GM19452 (cell line): ENCODE data around the gene PLXNA1.

Source experiments
- ATAC-seq: cut with Tn5 transposase; IDR thresholded peaks from one replicate; pipeline ENCODE4 v1.9.1; 2021; ENCODE audit not compliant: unreplicated experiment

PLXNA1 gene

GRCh38 chr3:126985132-126985985 lies 2.4 kb downstream of the PLXNA1 start:
- no peak for ATAC-seq

DNA sequence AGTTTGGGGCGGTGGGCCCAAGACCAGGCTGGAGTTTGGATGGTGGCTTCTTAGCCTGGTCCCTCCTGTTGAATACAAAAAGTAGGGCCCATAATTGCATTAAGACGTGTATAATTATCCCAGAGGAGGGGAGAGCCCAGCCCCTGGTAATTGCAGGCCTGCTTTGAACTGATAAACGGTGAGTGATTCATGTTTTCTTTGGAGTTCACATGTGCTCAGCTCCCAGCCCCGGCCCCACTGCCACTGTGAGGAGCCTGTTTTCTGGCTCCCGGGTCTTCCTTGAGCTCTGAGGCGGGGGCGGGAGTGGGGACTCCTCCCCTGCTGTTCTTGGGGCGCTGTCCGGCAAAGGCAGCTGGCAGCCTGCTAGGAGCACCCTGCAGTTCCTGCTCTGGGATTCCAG lies 3.1 kb downstream of the PLXNA1 start:
- ATAC-seq, result no peak

GRCh38 chr3:126987129-126987528 lies 4.2 kb downstream of the PLXNA1 start:
- no peak for ATAC-seq

GRCh38 chr3:126987596-126987995 lies 4.7 kb downstream of the PLXNA1 start:
- ATAC-seq, result no peak

GRCh38 chr3:126988451-126989021 lies 5.6 kb downstream of the PLXNA1 start:
- ATAC-seq, result no peak

GRCh38 chr3:126989316-126990023 lies 6.6 kb downstream of the PLXNA1 start:
- no peak for ATAC-seq

DNA sequence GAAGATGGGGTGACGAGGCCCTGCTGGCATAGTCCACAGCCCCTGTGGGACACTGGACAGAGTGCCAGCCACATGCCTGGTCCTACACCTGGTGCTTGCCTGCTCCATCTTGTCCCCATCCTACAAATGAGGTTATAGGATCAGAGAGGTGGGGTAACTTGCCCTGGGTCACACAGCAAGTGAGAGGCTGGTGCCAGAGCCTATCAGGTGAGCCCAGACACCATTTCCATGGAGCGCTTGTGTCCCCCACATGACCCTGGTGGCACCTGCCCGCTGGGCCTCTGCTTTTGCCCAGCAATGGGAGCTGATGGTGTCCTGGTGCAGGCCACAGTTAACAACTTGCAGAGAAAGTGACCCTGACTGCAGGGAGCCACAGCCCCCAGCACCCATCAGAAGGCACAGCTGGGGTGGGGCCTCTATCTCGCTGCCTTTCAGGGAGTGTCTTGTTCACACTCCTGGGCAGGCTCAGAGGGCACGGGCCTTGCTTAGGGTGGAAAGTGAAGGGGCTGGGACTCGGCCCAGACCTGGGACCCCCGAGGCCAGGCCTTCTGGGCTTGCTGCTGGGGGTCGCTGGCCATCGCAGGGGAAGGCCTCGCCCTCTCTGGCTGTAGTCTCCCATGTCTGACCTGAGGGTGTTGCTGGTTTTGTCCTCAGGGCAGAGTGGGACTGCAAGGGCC lies 7.2 kb downstream of the PLXNA1 start:
- ATAC-seq, result no peak

DNA sequence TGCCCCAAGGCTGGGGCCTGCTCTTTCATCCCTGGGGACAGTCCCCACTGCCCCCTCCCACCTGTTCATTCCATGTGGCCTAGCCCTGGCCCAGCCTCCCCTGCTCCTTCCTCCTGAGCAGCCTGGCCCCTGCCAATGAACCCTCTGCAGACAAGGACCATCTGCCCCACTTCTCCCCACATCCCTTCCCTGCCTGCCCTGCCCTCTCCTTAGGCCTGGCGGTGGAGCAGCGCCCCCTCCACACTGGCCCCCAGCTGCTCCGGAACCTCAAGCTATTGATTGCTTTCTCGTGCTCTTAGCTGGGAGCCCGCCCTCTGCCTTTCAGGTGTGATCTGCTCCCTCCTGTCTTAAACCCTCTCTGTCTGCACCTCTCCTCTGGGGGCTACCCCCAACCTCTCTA lies 8.0 kb downstream of the PLXNA1 start:
- no peak for ATAC-seq

DNA sequence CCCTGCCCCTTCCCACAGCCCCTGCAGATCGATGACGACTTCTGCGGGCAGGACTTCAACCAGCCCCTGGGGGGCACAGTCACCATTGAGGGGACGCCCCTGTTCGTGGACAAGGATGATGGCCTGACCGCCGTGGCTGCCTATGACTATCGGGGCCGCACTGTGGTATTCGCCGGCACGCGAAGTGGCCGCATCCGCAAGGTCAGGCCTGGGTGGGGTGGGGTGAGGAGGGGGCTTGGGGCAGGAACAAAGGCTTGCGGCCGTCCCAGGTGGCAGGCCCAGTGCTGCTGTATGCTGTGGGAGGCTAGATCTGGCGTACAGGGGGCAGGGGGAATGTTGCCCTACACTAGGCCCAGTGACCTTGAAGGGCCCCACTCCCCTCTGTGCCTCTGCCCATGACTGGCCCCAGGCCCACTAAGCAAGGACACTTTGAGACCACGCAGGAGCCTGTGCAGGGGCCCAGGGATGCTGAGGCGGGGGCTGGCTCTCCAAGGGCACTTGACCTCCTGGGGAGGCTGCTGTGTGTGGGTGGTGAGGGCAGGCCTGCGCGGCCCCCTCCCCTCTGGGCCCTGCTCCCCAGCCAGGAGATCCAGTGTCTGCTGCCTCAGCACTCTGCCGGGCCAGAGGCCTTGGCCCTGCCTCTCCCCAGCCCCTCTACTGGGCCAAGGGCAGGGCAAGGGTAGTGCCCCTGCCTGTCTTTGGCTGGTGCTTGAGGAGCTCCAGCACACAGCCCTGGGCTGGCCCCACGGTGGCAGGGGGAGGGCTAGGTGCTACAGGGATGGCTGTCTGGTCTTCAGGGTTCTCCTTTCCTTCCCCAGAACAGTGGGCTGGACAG lies 8.7 kb downstream of the PLXNA1 start:
- no peak for ATAC-seq

GRCh38 chr3:126992216-126992615 lies 9.3 kb downstream of the PLXNA1 start:
- no peak for ATAC-seq

DNA sequence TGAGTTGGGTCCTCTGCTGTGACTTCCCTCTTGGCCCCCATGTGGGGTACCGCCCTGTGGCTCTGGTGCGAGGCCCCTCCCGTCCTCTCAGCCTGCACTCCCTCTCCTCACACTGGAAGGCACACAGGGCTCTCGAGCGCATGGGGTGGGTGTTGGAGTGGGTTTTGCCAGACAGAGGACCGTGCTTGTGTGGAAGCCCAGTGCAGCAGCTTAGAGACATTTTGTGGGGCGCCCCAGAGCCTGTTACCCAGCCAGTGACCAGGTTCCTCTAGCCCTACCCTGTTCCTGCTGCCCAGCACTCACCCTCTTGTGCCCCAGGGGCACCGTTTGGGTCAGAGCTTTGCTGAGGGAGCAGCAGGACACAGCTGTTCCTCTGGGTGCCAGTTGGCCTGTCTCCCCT lies 9.9 kb downstream of the PLXNA1 start:
- no peak for ATAC-seq

DNA sequence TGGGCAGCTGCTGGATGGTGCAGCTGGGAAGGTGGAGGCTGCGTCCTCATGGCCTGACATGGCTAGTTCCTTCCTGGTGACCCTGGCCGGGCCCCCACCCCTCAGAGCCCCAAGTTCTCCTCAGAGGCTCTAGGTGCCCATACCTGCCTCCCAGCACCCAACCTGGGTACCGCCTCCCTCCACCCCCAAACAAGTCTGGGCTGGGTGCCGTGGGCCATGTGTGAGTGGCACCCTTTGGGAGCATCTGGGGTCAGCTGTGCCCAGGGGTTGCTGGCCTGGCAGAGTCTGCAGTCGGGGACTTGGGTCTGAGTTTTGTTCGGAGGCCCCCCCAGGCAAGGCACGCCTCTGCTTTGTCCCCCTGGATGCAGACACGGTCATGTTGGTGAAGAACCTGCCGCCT lies 10.5 kb downstream of the PLXNA1 start:
- ATAC-seq, result no peak

DNA sequence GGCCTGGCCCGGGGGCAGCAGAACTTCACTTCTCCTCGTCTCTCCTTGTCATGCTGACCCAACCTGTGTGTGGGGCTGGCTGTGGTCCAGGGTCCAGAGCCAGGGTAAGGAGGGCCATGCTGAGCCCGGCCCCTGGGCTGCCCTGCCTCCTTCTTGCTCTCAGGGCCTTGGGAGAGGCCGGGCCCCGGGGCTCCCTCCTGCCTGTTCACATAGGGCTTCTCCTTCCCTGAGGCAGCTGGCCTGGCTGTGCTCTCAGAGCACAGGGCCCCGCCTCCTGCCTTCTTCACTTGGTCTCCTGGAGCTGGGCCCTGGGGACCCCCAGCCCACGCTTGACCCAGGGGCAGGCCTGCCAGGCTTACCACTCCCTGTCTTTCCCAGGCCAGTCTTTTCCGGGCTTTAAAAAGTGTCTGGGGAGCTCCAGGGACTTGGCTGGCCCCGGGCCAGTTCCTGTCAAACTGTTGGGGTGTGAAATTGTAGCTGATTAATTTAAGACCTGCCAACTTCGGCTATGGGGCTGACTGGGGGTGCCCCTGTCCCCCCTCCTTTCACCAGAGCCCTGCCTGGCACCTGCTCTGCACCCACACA lies 11.8 kb downstream of the PLXNA1 start:
- ATAC-seq, result no peak

- ATAC-seq, result no peak
Observed at GRCh38 chr3:126995254-126995780, 12.4 kb downstream of the PLXNA1 start.

- no peak for ATAC-seq
Observed at GRCh38 chr3:126995926-126996512, 13.1 kb downstream of the PLXNA1 start.

DNA sequence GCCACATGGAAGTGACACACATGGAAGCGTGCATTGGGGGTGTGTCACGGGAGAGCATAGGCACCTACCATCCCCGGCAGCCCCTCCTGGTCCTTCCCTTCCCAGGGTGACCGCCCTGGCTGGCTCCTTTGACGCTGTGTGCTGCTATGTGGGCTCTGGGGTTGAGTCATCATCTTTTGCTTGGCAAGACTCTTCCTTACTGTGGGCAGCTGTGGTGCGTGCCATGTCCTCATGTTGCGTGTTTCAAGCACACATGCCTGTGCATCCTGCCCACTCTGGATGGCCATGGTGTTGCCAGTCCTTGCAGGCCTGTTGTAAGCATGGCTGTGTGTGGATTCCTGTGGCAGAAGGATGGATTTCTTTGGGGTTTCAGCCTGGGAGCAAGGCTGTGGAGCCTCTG lies 14.0 kb downstream of the PLXNA1 start:
- ATAC-seq, result no peak

GRCh38 chr3:126997455-126998038 lies 14.6 kb downstream of the PLXNA1 start:
- no peak for ATAC-seq

GRCh38 chr3:126998320-126998719 lies 15.4 kb downstream of the PLXNA1 start:
- no peak for ATAC-seq

GRCh38 chr3:126998728-126999127 lies 15.8 kb downstream of the PLXNA1 start:
- ATAC-seq, result no peak
